HepG2 (cell line): ENCODE results near the gene PLXNA4. TPM values are rescaled to one million over a fixed set of nuclear protein-coding genes. Genes with fewer than 3 reads are reported as not detected.

Experiments
- ATAC-seq: fragments of 200-7000 bp; cut with Tn5 transposase; 3 replicates; pipeline ENCODE4 v1.9.1; 2020; ENCODE audit warnings: mild to moderate bottlenecking, moderate library complexity
- BruUV-seq: library from RNA; stranded (reverse); fragments of 400-500 nt; replicated peaks from 2 replicates; lab custom pipeline; 2021; lab: Mats Ljungman, UMichigan
- CTCF ChIA-PET: fragments of 300-600 bp; formaldehyde crosslinking; extraction: SDS; loops from one replicate; lab custom pipeline; 2021; ENCODE audit warnings: low total read pairs, inconsistent platforms, low intra/inter-chr PET ratio; lab: Yijun Ruan, JAX
- POLR2A ChIA-PET: fragments of 350-600 bp; sonication (Branson Sonifier 250); formaldehyde crosslinking; loops from one replicate; lab custom pipeline; 2020; ENCODE audit warnings: antibody characterized with exemption, inconsistent platforms; lab: Yijun Ruan, JAX
- DNase-seq: peaks from one replicate; pipeline ENCODE4 v3.0.0-alpha.2; 2015; ENCODE audit warnings: low spot score
- FAIRE-seq: peaks from 3 replicates; lab custom pipeline; 2011; peaks lifted over from hg19 to GRCh38; lab: Jason Lieb, UNC
- H2AFZ ChIP-seq: one replicate; pipeline ENCODE4 v1.6.1; 2011; ENCODE audit warnings: low read length, inconsistent platforms
- H3K27ac ChIP-seq: fragments of 300-600 bp; 3 replicates; pipeline ENCODE4 v1.8.0; 2011; ENCODE audit warnings: mixed run types, mild to moderate bottlenecking, mixed read lengths, low read length, inconsistent platforms; ENCODE audit not compliant: insufficient read depth; ENCODE audit errors: extremely low read length
- H3K27me3 ChIP-seq, 2 experiments: fragments of 200-600 bp in 1 of 2; 2 replicates in 1 of 2; 3 replicates in 1 of 2; pipeline versions ENCODE4 v1.6.0 to v1.8.0; 2011; ENCODE audit warnings: low read length in 2 of 2, mild to moderate bottlenecking in 2 of 2, moderate library complexity in 2 of 2, inconsistent platforms in 1 of 2; ENCODE audit not compliant: insufficient read depth in 2 of 2, control insufficient read depth in 1 of 2
- H3K36me3 ChIP-seq, 2 experiments: fragments of 200-600 bp in 1 of 2; replicated peaks in 1 of 2; 2 replicates in 1 of 2; 3 replicates in 1 of 2; pipeline versions ENCODE4 v1.5.1 to v1.8.0; 2011; ENCODE audit warnings: low read length in 2 of 2, inconsistent platforms in 1 of 2; ENCODE audit not compliant: insufficient read depth in 2 of 2, control insufficient read depth in 1 of 2
- H3K4me1 ChIP-seq: 2 replicates; pipeline ENCODE4 v1.5.1; 2012; ENCODE audit warnings: low read length, inconsistent platforms; ENCODE audit not compliant: insufficient read depth
- H3K4me2 ChIP-seq: 2 replicates; pipeline ENCODE4 v1.6.0; 2011; ENCODE audit warnings: low read depth, low read length, inconsistent platforms
- H3K4me3 ChIP-seq, 3 experiments: fragments of 200-600 bp in 1 of 3; sonication (generic), shearing (Covaris generic) in 1 of 3; replicated peaks in 1 of 3; 2 replicates each; pipeline ENCODE4 v1.5.1; 2011 to 2016; ENCODE audit warnings: low read length in 3 of 3, inconsistent platforms in 2 of 3, low read depth in 2 of 3, mild to moderate bottlenecking in 2 of 3, control low read depth in 1 of 3, mixed read lengths in 1 of 3; ENCODE audit not compliant: insufficient read depth in 1 of 3
- H3K79me2 ChIP-seq: one replicate; pipeline ENCODE4 v1.6.1; 2011; ENCODE audit warnings: low read length, inconsistent platforms; ENCODE audit not compliant: insufficient read depth
- H3K9ac ChIP-seq: 2 replicates; pipeline ENCODE4 v1.6.0; 2011; ENCODE audit warnings: mild to moderate bottlenecking, low read depth, low read length, inconsistent platforms; ENCODE audit not compliant: insufficient read depth
- H3K9me3 ChIP-seq: 2 replicates; pipeline ENCODE4 v1.5.1; 2012; ENCODE audit warnings: mild to moderate bottlenecking, low read length
- H4K20me1 ChIP-seq: 2 replicates; pipeline ENCODE4 v1.6.0; 2011; ENCODE audit warnings: inconsistent platforms, mild to moderate bottlenecking, low read length, moderate library complexity; ENCODE audit not compliant: insufficient read depth
- CBX1 ChIP-seq: IDR thresholded peaks from one replicate; pipeline ENCODE4 v1.6.1; 2016; ENCODE audit warnings: antibody characterized with exemption, low read depth
- CENPBD1 ChIP-seq: sonication (generic); formaldehyde crosslinking; IDR thresholded peaks from 2 replicates; pipeline ENCODE4 v1.8.0; 2022; ENCODE audit warnings: missing genetic modification reagents, low read depth, mild to moderate bottlenecking, borderline replicate concordance
- CSRNP1 ChIP-seq: sonication (generic); formaldehyde crosslinking; IDR thresholded peaks from 2 replicates; pipeline ENCODE4 v1.8.1; 2023; ENCODE audit warnings: mild to moderate bottlenecking, missing genetic modification reagents
- DPF2 ChIP-seq: sonication (generic); formaldehyde crosslinking; IDR thresholded peaks from 2 replicates; pipeline ENCODE4 v1.4.0; 2020; ENCODE audit warnings: mild to moderate bottlenecking, low read depth, missing genetic modification reagents, borderline replicate concordance
- ELF1 ChIP-seq: sonication (generic); formaldehyde crosslinking; IDR thresholded peaks from 2 replicates; pipeline ENCODE4 v1.4.0; 2020; ENCODE audit warnings: missing genetic modification reagents
- ETV5 ChIP-seq: IDR thresholded peaks from 2 replicates; pipeline ENCODE4 v1.6.1; 2018; ENCODE audit warnings: missing biosample characterization, missing genetic modification reagents, inconsistent platforms, borderline replicate concordance
- GTF2F1 ChIP-seq: fragments of 150-350 bp; IDR thresholded peaks from 2 replicates; pipeline ENCODE4 v1.6.1; 2014; ENCODE audit warnings: low read length
- HDAC1 ChIP-seq: sonication (generic); formaldehyde crosslinking; IDR thresholded peaks from 2 replicates; pipeline ENCODE4 v1.5.1; 2020; ENCODE audit warnings: mild to moderate bottlenecking, missing genetic modification reagents
- NFKBIZ ChIP-seq: IDR thresholded peaks from 2 replicates; pipeline ENCODE4 v1.6.1; 2018; ENCODE audit warnings: missing genetic modification reagents, missing compliant biosample characterization
- SP5 ChIP-seq: IDR thresholded peaks from 2 replicates; pipeline ENCODE4 v1.6.1; 2016; ENCODE audit warnings: low read depth, borderline replicate concordance
- ZBTB20 ChIP-seq: sonication (generic); formaldehyde crosslinking; IDR thresholded peaks from 2 replicates; pipeline ENCODE4 v1.8.1; 2023; ENCODE audit warnings: missing genetic modification reagents, low read depth, mild to moderate bottlenecking, borderline replicate concordance
- ZNF674 ChIP-seq: sonication (generic); formaldehyde crosslinking; IDR thresholded peaks from 2 replicates; pipeline ENCODE4 v1.5.0; 2020; ENCODE audit warnings: low read depth, mild to moderate bottlenecking, missing genetic modification reagents
- ZNF703 ChIP-seq: sonication (generic); formaldehyde crosslinking; IDR thresholded peaks from 2 replicates; pipeline ENCODE4 v1.5.1; 2020; ENCODE audit warnings: missing genetic modification reagents, mild to moderate bottlenecking, moderate library complexity, borderline replicate concordance
- ZNF710 ChIP-seq: sonication (generic); formaldehyde crosslinking; IDR thresholded peaks from 2 replicates; pipeline ENCODE4 v1.5.0; 2020; ENCODE audit warnings: mild to moderate bottlenecking, missing genetic modification reagents, borderline replicate concordance
- WGBS: methylation state at CpG from one replicate; pipeline ENCODE4 v1.1.6; 2017; ENCODE audit warnings: low lambda C conversion rate; 5-methylcytosine and 5-hydroxymethylcytosine counted together
- in situ Hi-C: cut with HindIII; loops from 2 replicates; pipeline ENCODE4 v1.10.0; 2017; ENCODE audit warnings: low pct_unique_long_range_greater_than_20kb; ENCODE audit not compliant: extremely low pct_ligation_motif_present
- intact Hi-C: fragments of 100-400 bp; cut with micrococcal nuclease; formaldehyde crosslinking; loops from one replicate; pipeline ENCODE4 v1.10.0; 2022; ENCODE audit not compliant: unreplicated experiment
- polyA plus RNA-seq, 8 experiments: library from polyadenylated mRNA; depleted of rRNA in 3 of 8; stranded (reverse) in 7 of 8; unstranded in 1 of 8; fragments of >200 nt; fragmentation: Illumina TruSeq in 4 of 8; extraction: Trizol in 4 of 8; gene quantifications; 2 replicates each; pipeline versions ENCODE4 v1.2.1 to v1.2.3, GENCODE V29; 2011 to 2016; ENCODE audit warnings: low read depth in 4 of 8, missing spikeins in 1 of 8, mixed read lengths in 1 of 8; ENCODE audit not compliant: insufficient read depth in 1 of 8
- total RNA-seq, 5 experiments: library from RNA; depleted of rRNA; stranded (reverse); fragments of >200 nt; fragmentation: Illumina TruSeq; extraction: Trizol; gene quantifications; 2 replicates each; pipeline ENCODE4 v1.2.3, GENCODE V29; 2016; ENCODE audit warnings: low read depth in 1 of 5

Gene PLXNA4
- total and polyA plus RNA-seq, 2 of the 13 experiments (the other 11 are each of a cell fraction or from before 2014, with no cell fraction given) = 0.01 to 0.04 TPM

GRCh38 chr7:132091706-132092105 lies 484.6 kb downstream of the PLXNA4 start:
- no peak overlapping the region for H3K4me3 ChIP-seq
- WGBS = 0% methylated on average over 1 of the region's 1 CpG
- DNase-seq (no peak), ATAC-seq (no peak), FAIRE-seq (no peak)
- H3K27me3 ChIP-seq = peaks cover 1 to 35% of the 10 kb centered on the region in 2 experiments; a peak in 3 of 5 replicates
- no peak overlapping the region for H3K9ac ChIP-seq
- H3K79me2 ChIP-seq = no peaks in the 10 kb centered on the region
- H3K27ac ChIP-seq = no peak overlapping the region
- ChIA-PET POLR2A (no interaction called here), CTCF (no interaction called here)
- intact Hi-C loops = no loop called here
- H3K4me1 ChIP-seq = no peaks in the 10 kb centered on the region
- H4K20me1 ChIP-seq = no peaks in the 10 kb centered on the region
- H3K9me3 ChIP-seq = no peaks in the 10 kb centered on the region
- no TSS peak for BruUV-seq
- no peaks in the 10 kb centered on the region for H3K36me3 ChIP-seq
- H3K4me2 ChIP-seq = no peak overlapping the region
- TF ChIP-seq DPF2 (CRISPR knock-in tag) = no peak
- TF ChIP-seq SP5 (CRISPR knock-in tag) = no peak
- no peak for TF ChIP-seq CBX1
- no peak for TF ChIP-seq NFKBIZ (CRISPR knock-in tag)
- TF ChIP-seq ZNF703 (CRISPR knock-in tag) = no peak
- TF ChIP-seq GTF2F1 = no peak
- TF ChIP-seq CSRNP1 (CRISPR knock-in tag) = no peak
- no peak for TF ChIP-seq ZBTB20 (CRISPR knock-in tag)
- no peak for TF ChIP-seq ZNF710 (CRISPR knock-in tag)
- TF ChIP-seq ELF1 (CRISPR knock-in tag) = no peak
- TF ChIP-seq CENPBD1 = no peak
- no peak for TF ChIP-seq ZNF674 (CRISPR knock-in tag)
- TF ChIP-seq HDAC1 (CRISPR knock-in tag) = no peak
- no peak for TF ChIP-seq ETV5 (CRISPR knock-in tag)
- TF ChIP-seq, all 625 proteins: peak for 0
- H2AFZ ChIP-seq = no peak overlapping the region
- in situ Hi-C loops = no loop called here
